Astrocyte of the hippocampus (primary cell): Measurements from ENCODE around the gene HBD.

Experiments used
- DNase-seq: peaks from one replicate; pipeline ENCODE4 v3.0.0; 2011; ENCODE audit warnings: low read depth, low spot score

HBD gene

DNA sequence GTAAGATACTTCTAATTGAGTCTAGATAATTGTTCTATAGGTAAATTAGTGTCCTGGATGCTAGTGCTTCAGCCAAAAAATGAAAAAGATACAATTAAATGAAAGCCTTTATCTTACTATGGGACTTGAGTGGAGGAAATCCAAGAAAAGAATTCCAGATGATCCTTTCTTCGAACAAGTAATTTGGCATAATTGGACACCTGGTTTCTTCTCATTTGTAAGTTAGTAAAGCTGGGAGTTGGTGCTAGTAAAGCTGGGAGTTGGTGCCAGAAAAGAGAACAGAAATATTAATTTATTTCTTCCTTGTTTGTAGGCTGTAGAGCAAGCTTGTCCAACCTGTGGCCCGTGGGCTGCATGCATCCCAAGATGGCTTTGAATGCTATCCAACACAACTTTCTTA is 46.1 kb downstream of the HBD start:
- DNase-seq: no peak
